Kidney (tissue), 14 donors: ENCODE measurements around the gene SNW1. TPM values are rescaled to one million over a fixed set of nuclear protein-coding genes. Genes with fewer than 3 reads are reported as not detected.

ENCODE experiments used
- DNase-seq, 5 donors: peaks; one replicate each; pipeline ENCODE4 v3.0.0-alpha.2; 2013 to 2020
- FAIRE-seq: peaks from 2 replicates; lab custom pipeline; 2012; peaks lifted over from hg19 to GRCh38; lab: Jason Lieb, UNC
- H3K27ac ChIP-seq, 2 donors: one replicate each; pipeline ENCODE4 v1.7.0; 2013; ENCODE audit warnings: low read depth in 2 of 2, low read length in 2 of 2, inconsistent platforms in 1 of 2
- H3K27me3 ChIP-seq: one replicate; pipeline ENCODE4 v1.7.1; 2013; ENCODE audit warnings: low read length, inconsistent platforms; ENCODE audit not compliant: control insufficient read depth, insufficient read depth
- H3K36me3 ChIP-seq, 3 donors: one replicate each; pipeline versions ENCODE4 v1.7.0 to v1.7.1; 2013; ENCODE audit warnings: low read length in 3 of 3, control low read depth in 1 of 3, inconsistent platforms in 1 of 3; ENCODE audit not compliant: insufficient read depth in 3 of 3, control insufficient read depth in 2 of 3
- H3K4me1 ChIP-seq, 3 donors: one replicate each; pipeline versions ENCODE4 v1.7.0 to v1.7.1; 2013; ENCODE audit warnings: low read length in 3 of 3, inconsistent platforms in 1 of 3, low read depth in 1 of 3; ENCODE audit not compliant: control insufficient read depth in 2 of 3, insufficient read depth in 2 of 3
- H3K4me3 ChIP-seq, 3 donors: one replicate each; pipeline versions ENCODE4 v1.7.0 to v1.8.1; 2013; ENCODE audit warnings: low read length in 3 of 3, control low read depth in 1 of 3, inconsistent platforms in 1 of 3
- H3K9ac ChIP-seq, 3 donors: one replicate each; pipeline versions ENCODE4 v1.7.0 to v1.7.1; 2013; ENCODE audit warnings: low read length in 3 of 3, control low read depth in 1 of 3, inconsistent platforms in 1 of 3
- H3K9me3 ChIP-seq, 3 donors: one replicate each; pipeline versions ENCODE4 v1.7.0 to v1.7.1; 2013; ENCODE audit warnings: low read length in 3 of 3, control low read depth in 1 of 3, inconsistent platforms in 1 of 3; ENCODE audit not compliant: control insufficient read depth in 2 of 3, insufficient read depth in 1 of 3
- intact Hi-C: fragments of 100-400 bp; cut with DNase I; formaldehyde crosslinking; loops from one replicate; pipeline ENCODE4 v1.11.1; 2022
- polyA plus RNA-seq: library from polyadenylated mRNA; stranded (reverse); fragments of 350-450 nt; fragmentation: Illumina TruSeq; extraction: RNeasy Lipid Tissue Mini Kit (QIAGEN cat#74804); gene quantifications from one replicate; pipeline ENCODE4 v1.2.3, GENCODE V29; 2014; ENCODE audit warnings: low read depth, low replicate concordance; ENCODE audit not compliant: insufficient read depth
- total RNA-seq: library from RNA; stranded (reverse); fragmentation: NEBNext Ultra II Directional; extraction: Animal tissue kit (Norgen Biotek cat#: 25700); gene quantifications from one replicate; pipeline ENCODE4 v1.2.1, GENCODE V29; 2021
- TF ChIP-seq, protein P1 (sequence below): IDR thresholded peaks from 3 replicates; pipeline ENCODE4 v1.5.1; 2012; ENCODE audit warnings: mild to moderate bottlenecking, moderate library complexity, borderline replicate concordance; ENCODE audit not compliant: insufficient read depth; ENCODE audit errors: extremely low read depth
- donor health status: control.
- donor health status: control.
- donor health status: control.
- donor health status: control.
- donor health status: control.
- donor health status: DM: yes; HTN: yes; CAD: no.
- donor health status: Normal renal cell carcinoma (clear cell type).

The SNW1 gene
- total and polyA plus RNA-seq, 2 donors from 2014 or later: 37.8 to 63.9 TPM

DNA sequence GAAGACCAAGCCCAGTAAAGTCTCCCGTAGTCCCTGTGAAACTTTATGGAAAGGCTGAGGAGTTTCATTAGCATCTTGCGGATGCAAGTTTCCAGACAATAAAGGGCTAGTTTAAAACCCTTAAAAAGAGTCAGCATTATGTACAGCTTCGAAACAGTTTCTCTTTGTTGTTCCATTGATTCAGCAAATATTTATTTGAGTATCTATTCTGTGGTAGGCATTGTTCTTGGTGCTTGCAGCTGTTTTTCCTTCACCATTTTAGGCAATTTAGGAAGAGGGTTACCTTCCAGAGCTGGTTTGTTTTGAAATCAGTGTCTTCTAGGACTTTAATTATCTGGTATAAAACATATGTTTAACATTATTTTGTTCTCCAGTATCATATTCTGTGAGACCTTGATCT, 51.5 kb downstream of the SNW1 start:
- intact Hi-C loops: no loop called here
- FAIRE-seq (no peak), DNase-seq (no peak)
- Histone ChIP-seq H3K4me1 (peaks cover 8 to 23% (median 8%) of the 10 kb centered on the region in 3 donors), H3K36me3 (peaks cover 2 to 21% (median 14%) of the 10 kb centered on the region in 3 donors), H3K9me3 (no peaks in the 10 kb centered on the region), H3K4me3 (peak overlapping the region in 2 of 3 donors; percentile 97 to 98), H3K9ac (peak overlapping the region in 1 of 3 donors; percentile 89), H3K27me3 (no peaks in the 10 kb centered on the region), H3K27ac (no peak overlapping the region)
- TF ChIP-seq, protein P1, sequence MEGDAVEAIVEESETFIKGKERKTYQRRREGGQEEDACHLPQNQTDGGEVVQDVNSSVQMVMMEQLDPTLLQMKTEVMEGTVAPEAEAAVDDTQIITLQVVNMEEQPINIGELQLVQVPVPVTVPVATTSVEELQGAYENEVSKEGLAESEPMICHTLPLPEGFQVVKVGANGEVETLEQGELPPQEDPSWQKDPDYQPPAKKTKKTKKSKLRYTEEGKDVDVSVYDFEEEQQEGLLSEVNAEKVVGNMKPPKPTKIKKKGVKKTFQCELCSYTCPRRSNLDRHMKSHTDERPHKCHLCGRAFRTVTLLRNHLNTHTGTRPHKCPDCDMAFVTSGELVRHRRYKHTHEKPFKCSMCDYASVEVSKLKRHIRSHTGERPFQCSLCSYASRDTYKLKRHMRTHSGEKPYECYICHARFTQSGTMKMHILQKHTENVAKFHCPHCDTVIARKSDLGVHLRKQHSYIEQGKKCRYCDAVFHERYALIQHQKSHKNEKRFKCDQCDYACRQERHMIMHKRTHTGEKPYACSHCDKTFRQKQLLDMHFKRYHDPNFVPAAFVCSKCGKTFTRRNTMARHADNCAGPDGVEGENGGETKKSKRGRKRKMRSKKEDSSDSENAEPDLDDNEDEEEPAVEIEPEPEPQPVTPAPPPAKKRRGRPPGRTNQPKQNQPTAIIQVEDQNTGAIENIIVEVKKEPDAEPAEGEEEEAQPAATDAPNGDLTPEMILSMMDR: no peak

DNA sequence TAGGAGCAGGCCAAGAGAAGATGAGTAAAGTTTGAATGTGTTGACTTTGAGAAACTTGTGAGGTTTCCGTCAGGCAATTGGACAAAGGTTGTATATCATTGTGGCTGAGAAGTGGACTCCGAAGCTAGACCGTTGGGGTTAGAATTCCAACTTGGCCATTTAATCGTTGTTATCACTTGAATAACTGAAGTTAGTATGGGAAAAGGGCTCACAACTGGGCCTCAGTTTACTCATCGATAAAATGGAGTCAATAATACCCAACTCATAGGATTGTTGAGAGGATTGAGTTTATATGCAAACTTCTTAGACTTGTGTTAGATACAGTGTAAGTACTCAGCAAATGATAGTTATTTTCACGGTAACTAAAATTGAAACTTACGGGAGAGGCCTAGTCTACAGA, 52.2 kb downstream of the SNW1 start:
- intact Hi-C loops: no loop called here
- TF ChIP-seq, protein P1: no peak
- Histone ChIP-seq H3K27ac (no peak overlapping the region), H3K9me3 (no peaks in the 10 kb centered on the region), H3K4me1 (peaks cover 8 to 23% (median 8%) of the 10 kb centered on the region in 3 donors), H3K4me3 (peak overlapping the region; percentile 78 to 98 (median 97)), H3K9ac (peak overlapping the region; percentile 30 to 89 (median 77)), H3K36me3 (peaks cover 6 to 20% (median 16%) of the 10 kb centered on the region in 3 donors), H3K27me3 (no peaks in the 10 kb centered on the region)
- FAIRE-seq (no peak), DNase-seq (peak in 1 of 5 donors; percentile 1)

DNA sequence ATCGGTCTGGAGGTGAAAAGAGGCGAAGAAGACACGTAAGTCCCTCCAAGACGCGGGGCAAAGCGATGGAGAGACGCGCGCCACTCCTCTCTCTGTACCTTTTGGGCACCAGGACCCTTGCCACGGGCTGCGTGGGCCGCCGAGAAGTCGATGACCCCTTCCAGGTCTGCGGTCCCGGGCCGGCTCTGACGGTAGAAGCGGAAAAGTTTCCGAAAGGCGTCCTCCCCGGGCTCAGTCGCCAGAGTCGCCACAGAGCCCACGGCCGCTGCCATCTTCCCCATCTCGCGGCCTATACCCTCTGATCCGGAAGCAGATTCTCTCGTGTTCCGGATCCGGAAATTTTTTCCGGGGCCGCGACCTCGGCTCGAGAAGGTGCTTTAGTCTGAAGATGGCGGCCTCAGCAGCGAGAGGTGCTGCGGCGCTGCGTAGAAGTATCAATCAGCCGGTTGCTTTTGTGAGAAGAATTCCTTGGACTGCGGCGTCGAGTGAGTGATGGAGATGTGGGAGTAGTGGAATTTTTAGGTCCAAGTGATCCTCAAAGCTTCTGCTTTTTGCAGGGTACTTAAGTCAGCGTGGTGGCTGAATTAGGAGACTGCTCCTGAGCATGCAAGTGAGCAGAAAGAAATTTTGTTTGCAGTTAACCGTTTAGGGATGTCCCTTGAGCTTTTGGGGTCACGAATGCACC, 53.1 kb downstream of the SNW1 start, which contains the start of the genes ALKBH1 and SLIRP:
TSS of gene ALKBH1 (minus strand) at position 300 of the 685 bp plus-strand sequence. CDS start at position 281, 19 bp downstream.
TSS of gene SLIRP (plus strand) at position 380 of the 685 bp plus-strand sequence. CDS start at position 389, 9 bp downstream.
- Histone ChIP-seq H3K4me1 (peaks cover 8 to 23% (median 8%) of the 10 kb centered on the region in 3 donors), H3K4me3 (peak within 1 kb of the TSS; percentile 78 to 98 (median 97)), H3K36me3 (peaks cover 6 to 19% (median 17%) of the 10 kb centered on the region in 3 donors), H3K9me3 (no peaks in the 10 kb centered on the region), H3K9ac (peak within 1 kb of the TSS; percentile 44 to 89 (median 77)), H3K27ac (peak within 1 kb of the TSS; percentile 21 to 34), H3K27me3 (no peaks in the 10 kb centered on the region)
- TF ChIP-seq, protein P1: no peak
- FAIRE-seq: no peak
- DNase-seq: peak; percentile 89 to 97 (median 93)
- intact Hi-C loops: no loop called here
